Measurements from ENCODE around the gene AUTS2.

AUTS2 gene

GRCh38 chr7:70492625-70493024, 894.4 kb downstream of the AUTS2 start:
- no peak for DNase-seq

GRCh38 chr7:70494225-70495032, 896.2 kb downstream of the AUTS2 start:
- DNase-seq, result no peak

- no peak for DNase-seq
Observed at GRCh38 chr7:70495033-70495376, 896.7 kb downstream of the AUTS2 start.

- no peak for DNase-seq
Observed at GRCh38 chr7:70497793-70498192, 899.5 kb downstream of the AUTS2 start.

GRCh38 chr7:70498232-70498992, 900.1 kb downstream of the AUTS2 start:
- DNase-seq, result peak; percentile 26 to 48

- no peak for DNase-seq
Observed at GRCh38 chr7:70500261-70500660, 902.0 kb downstream of the AUTS2 start.

- DNase-seq, result no peak
Observed at GRCh38 chr7:70502117-70502863, 904.0 kb downstream of the AUTS2 start.

- DNase-seq, result no peak
Observed at GRCh38 chr7:70504254-70504653, 906.0 kb downstream of the AUTS2 start.

GRCh38 chr7:70505468-70505867, 907.2 kb downstream of the AUTS2 start:
- DNase-seq, result no peak

GRCh38 chr7:70505886-70506285, 907.6 kb downstream of the AUTS2 start:
- DNase-seq, result no peak

GRCh38 chr7:70506434-70506833, 908.2 kb downstream of the AUTS2 start:
- DNase-seq, result no peak

GRCh38 chr7:70512144-70512543, 913.9 kb downstream of the AUTS2 start:
- DNase-seq, result no peak

- DNase-seq, result no peak
Observed at GRCh38 chr7:70512761-70513160, 914.5 kb downstream of the AUTS2 start.

GRCh38 chr7:70520611-70521010, 922.3 kb downstream of the AUTS2 start:
- DNase-seq, result no peak

- DNase-seq, result no peak
Observed at GRCh38 chr7:70523249-70523988, 925.1 kb downstream of the AUTS2 start.

GRCh38 chr7:70523989-70524351, 925.7 kb downstream of the AUTS2 start:
- DNase-seq, result no peak

- no peak for DNase-seq
Observed at GRCh38 chr7:70525991-70526390, 927.7 kb downstream of the AUTS2 start.

GRCh38 chr7:70527520-70528115, 929.3 kb downstream of the AUTS2 start:
- DNase-seq, result no peak

- DNase-seq, result no peak
Observed at GRCh38 chr7:70529436-70529835, 931.2 kb downstream of the AUTS2 start.

GRCh38 chr7:70529914-70530585, 931.8 kb downstream of the AUTS2 start:
- DNase-seq, result peak; percentile 15 to 45

GRCh38 chr7:70533614-70534013, 935.3 kb downstream of the AUTS2 start:
- no peak for DNase-seq

GRCh38 chr7:70539205-70539604, 940.9 kb downstream of the AUTS2 start:
- DNase-seq, result no peak

Data from NCI-H187 (cell line).